GM23248 (cell line): ENCODE data around the gene ALDH1A3.

Experiments used
- EZH2 ChIP-seq: fragments of 200-600 bp; sonication (generic); IDR thresholded peaks from 2 replicates; pipeline ENCODE4 v1.6.1; 2018; ENCODE audit warnings: antibody characterized with exemption, mild to moderate bottlenecking; ENCODE audit not compliant: insufficient read depth, poor library complexity, severe bottlenecking
- EZH2phosphoT487 ChIP-seq: fragments of 200-600 bp; sonication (generic); IDR thresholded peaks from 2 replicates; pipeline ENCODE4 v1.6.1; 2018; ENCODE audit warnings: antibody characterized with exemption, moderate library complexity, mild to moderate bottlenecking, low read depth; ENCODE audit not compliant: insufficient read depth

DNA sequence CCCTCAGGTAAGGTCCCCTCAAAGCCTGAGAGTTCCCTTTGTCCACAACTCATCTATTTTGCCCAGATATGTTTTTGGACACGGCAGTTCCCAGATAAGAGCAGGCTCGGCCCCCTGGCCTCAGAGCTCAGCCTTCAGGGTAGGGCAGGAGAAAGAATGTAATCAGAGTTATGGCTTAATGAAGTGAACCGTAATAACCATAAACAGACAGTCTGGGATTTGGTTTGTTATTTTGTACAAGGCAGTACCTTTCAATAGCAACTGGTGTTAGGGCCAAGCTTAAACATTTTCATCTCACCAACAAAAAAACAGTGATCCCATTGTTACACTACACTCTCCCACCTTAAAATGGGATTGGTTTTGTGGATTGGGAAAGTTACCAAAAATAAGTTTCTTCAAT, 12.2 kb upstream of the ALDH1A3 start:
- TF ChIP-seq EZH2phosphoT487 (no peak), EZH2 (no peak)
